CD4-positive, alpha-beta T cell (primary cell): ENCODE data around the gene IRF7. TPM values are rescaled to one million over a fixed set of nuclear protein-coding genes. Genes with fewer than 3 reads are reported as not detected.

Experiments used
- ATAC-seq: fragments of 200-7000 bp; cut with Tn5 transposase; one replicate; pipeline ENCODE4 v1.10.0; 2022; ENCODE audit warnings: mild to moderate bottlenecking; ENCODE audit not compliant: poor library complexity
- CTCF ChIA-PET: fragments of 350-600 bp; sonication (Branson Sonifier 250); formaldehyde crosslinking; loops from one replicate; lab custom pipeline; 2021; ENCODE audit warnings: antibody characterized with exemption, inconsistent platforms; lab: Charles Lee
- POLR2A ChIA-PET: fragments of 350-600 bp; sonication (Branson Sonifier 250); formaldehyde crosslinking; loops from one replicate; lab custom pipeline; 2021; ENCODE audit warnings: antibody characterized with exemption, inconsistent platforms; lab: Charles Lee
- DNase-seq, 14 experiments: peaks; one replicate each; pipeline ENCODE4 v3.0.0-alpha.2; 2013 to 2020; ENCODE audit warnings: mixed read lengths in 2 of 14
- H3K27ac ChIP-seq, 2 donors: one replicate each; pipeline versions ENCODE4 v1.5.1 to v1.7.0; 2013; ENCODE audit warnings: low read length in 2 of 2, low read depth in 1 of 2, mild to moderate bottlenecking in 1 of 2
- H3K27me3 ChIP-seq, 2 experiments: 1 replicate in 1 of 2; 2 replicates in 1 of 2; pipeline versions ENCODE4 v1.6.1 to v1.7.0; 2013; ENCODE audit warnings: low read length in 2 of 2, control low read depth in 1 of 2, mild to moderate bottlenecking in 1 of 2, moderate library complexity in 1 of 2; ENCODE audit not compliant: insufficient read depth in 2 of 2, control insufficient read depth in 1 of 2
- H3K36me3 ChIP-seq: one replicate; pipeline ENCODE4 v1.6.1; 2013; ENCODE audit warnings: low read length, control low read depth; ENCODE audit not compliant: insufficient read depth
- H3K4me1 ChIP-seq: one replicate; pipeline ENCODE4 v1.6.1; 2013; ENCODE audit warnings: low read length, control low read depth; ENCODE audit not compliant: insufficient read depth
- H3K4me3 ChIP-seq: one replicate; pipeline ENCODE4 v1.5.1; 2013; ENCODE audit warnings: mild to moderate bottlenecking, low read length, moderate library complexity
- H3K9me3 ChIP-seq, 2 experiments: 1 replicate in 1 of 2; 2 replicates in 1 of 2; pipeline versions ENCODE4 v1.6.1 to v1.7.0; 2013; ENCODE audit warnings: low read length in 2 of 2, mild to moderate bottlenecking in 2 of 2, control low read depth in 1 of 2, moderate library complexity in 1 of 2; ENCODE audit not compliant: control insufficient read depth in 1 of 2, insufficient read depth in 1 of 2
- H3K27ac Mint-ChIP-seq: one replicate; pipeline ENCODE4 v1.8.0; 2020; ENCODE audit warnings: mixed read lengths
- H3K27me3 Mint-ChIP-seq: one replicate; pipeline ENCODE4 v1.8.0; 2021; ENCODE audit warnings: mixed read lengths
- H3K36me3 Mint-ChIP-seq: one replicate; pipeline ENCODE4 v1.8.0; 2021; ENCODE audit warnings: low read depth, mixed read lengths
- H3K4me1 Mint-ChIP-seq: one replicate; pipeline ENCODE4 v1.8.0; 2021; ENCODE audit warnings: low read depth, mixed read lengths
- H3K4me3 Mint-ChIP-seq: one replicate; pipeline ENCODE4 v1.8.0; 2020; ENCODE audit warnings: mild to moderate bottlenecking, mixed read lengths
- H3K9me3 Mint-ChIP-seq: one replicate; pipeline ENCODE4 v1.8.0; 2020; ENCODE audit warnings: mixed read lengths
- intact Hi-C, 2 experiments: fragments of 100-400 bp; cut with DNase I in 1 of 2; cut with micrococcal nuclease in 1 of 2; formaldehyde crosslinking; loops; one replicate each; pipeline versions ENCODE4 v1.15.1 to v1.9.0; 2023 to 2025; cut with DNase I, micrococcal nuclease
- total RNA-seq, 174 experiments: library from RNA in 2 of 174; stranded (reverse) in 2 of 174; gene quantifications; one replicate each; pipeline ENCODE4 v1.2.3 and lab custom pipeline; 2021 to 2026
- TF ChIP-seq, protein P1 (sequence below): fragments of 200-600 bp; IDR thresholded peaks from one replicate; pipeline ENCODE4 v1.8.0; 2022; ENCODE audit warnings: antibody characterized with exemption, mild to moderate bottlenecking

Gene IRF7
- total RNA-seq, 2 experiments from 2014 or later, result 36.5 to 37.7 TPM

DNA sequence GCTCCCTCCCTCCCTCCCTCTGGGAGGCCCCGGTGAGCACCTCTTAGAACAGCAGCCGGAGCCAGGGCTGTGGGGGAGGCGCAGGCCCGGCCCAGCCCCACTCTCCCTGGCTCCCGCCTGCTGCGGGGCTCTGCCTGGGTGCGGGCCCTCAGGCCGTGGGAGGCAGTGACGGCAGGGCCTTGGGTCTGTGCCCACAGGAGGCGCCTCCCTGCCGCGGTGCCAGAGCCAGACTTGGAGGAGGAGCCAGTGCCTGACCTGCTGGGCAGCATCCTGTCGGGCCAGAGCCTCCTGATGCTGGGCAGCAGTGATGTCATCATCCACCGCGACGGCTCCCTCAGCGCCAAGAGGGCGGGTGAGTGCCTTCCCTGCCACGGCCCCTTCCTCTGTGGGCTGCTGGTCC is 9.5 kb downstream of the IRF7 start:
- Histone ChIP-seq H3K27ac (no peak overlapping the region), H3K36me3 (peaks cover 93% of the 10 kb centered on the region), H3K9me3 (no peaks in the 10 kb centered on the region), H3K4me3 (no peak overlapping the region), H3K4me1 (no peaks in the 10 kb centered on the region), H3K27me3 (no peaks in the 10 kb centered on the region)
- no peaks in the 10 kb centered on the region for H3K4me1 Mint-ChIP-seq
- intact Hi-C loops, result no loop called here
- ChIA-PET POLR2A (interaction anchor here (0.6 kb wide), 1 partner anchor 1792 kb away, joined by 3 read pairs; no protein-coding TSS in a partner anchor), CTCF (no interaction called here)
- no peak overlapping the region for H3K27ac Mint-ChIP-seq
- no peak for ATAC-seq
- H3K9me3 Mint-ChIP-seq, result no peaks in the 10 kb centered on the region
- H3K36me3 Mint-ChIP-seq, result peaks cover 58% of the 10 kb centered on the region
- no peak for DNase-seq
- TF ChIP-seq, protein P1, sequence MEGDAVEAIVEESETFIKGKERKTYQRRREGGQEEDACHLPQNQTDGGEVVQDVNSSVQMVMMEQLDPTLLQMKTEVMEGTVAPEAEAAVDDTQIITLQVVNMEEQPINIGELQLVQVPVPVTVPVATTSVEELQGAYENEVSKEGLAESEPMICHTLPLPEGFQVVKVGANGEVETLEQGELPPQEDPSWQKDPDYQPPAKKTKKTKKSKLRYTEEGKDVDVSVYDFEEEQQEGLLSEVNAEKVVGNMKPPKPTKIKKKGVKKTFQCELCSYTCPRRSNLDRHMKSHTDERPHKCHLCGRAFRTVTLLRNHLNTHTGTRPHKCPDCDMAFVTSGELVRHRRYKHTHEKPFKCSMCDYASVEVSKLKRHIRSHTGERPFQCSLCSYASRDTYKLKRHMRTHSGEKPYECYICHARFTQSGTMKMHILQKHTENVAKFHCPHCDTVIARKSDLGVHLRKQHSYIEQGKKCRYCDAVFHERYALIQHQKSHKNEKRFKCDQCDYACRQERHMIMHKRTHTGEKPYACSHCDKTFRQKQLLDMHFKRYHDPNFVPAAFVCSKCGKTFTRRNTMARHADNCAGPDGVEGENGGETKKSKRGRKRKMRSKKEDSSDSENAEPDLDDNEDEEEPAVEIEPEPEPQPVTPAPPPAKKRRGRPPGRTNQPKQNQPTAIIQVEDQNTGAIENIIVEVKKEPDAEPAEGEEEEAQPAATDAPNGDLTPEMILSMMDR, result no peak
- no peak overlapping the region for H3K4me3 Mint-ChIP-seq
- no peaks in the 10 kb centered on the region for H3K27me3 Mint-ChIP-seq

DNA sequence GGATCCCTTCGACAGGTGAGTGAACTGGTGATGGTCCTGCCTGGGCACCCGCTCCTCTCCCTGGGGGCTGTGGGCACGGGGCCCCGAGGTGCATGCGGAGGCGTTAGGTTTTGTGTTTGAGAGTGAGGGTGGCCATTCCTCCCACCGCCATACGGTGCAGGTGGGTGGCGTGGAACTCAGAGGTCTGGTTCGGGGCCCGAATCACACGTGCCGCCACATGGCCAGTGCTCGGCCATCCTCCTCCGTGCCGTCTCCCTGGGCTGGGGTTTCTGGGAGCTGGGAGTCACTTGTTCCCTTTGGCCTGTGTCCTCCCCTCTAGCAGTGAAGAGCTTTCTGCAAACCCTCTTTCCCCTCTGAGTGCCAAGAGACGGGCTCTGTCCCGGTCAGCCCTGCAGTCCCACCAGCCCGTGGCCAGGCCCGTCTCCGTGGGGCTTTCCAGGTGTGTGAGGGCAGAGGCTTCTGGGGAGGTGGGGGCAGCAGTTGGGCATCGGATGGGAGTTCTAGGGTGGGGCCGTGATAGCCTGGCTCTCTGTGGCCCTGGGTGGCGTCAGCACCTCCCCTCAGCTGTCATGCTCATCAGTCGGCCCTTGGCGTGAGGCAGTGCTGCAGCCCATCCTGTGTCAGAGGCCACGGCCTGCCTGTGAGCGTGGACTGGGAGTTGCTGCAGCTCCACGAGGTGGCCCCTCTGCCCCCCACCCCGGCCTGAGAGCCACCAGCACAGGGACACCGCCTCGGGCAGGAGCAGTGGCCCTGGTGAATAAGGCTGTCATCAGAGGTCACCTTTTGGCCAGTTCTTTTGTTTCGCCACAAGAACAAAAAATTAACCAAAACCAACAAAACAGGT is 10.2 kb downstream of the IRF7 start:
- Mint-ChIP-seq H3K27ac (no peak overlapping the region), H3K27me3 (no peaks in the 10 kb centered on the region), H3K4me1 (no peaks in the 10 kb centered on the region), H3K36me3 (peaks cover 53% of the 10 kb centered on the region), H3K9me3 (no peaks in the 10 kb centered on the region), H3K4me3 (no peak overlapping the region)
- CTCF ChIA-PET, result no interaction called here
- TF ChIP-seq, protein P1, result no peak
- POLR2A ChIA-PET, result no interaction called here
- H3K4me1 ChIP-seq, result no peaks in the 10 kb centered on the region
- H3K36me3 ChIP-seq, result peaks cover 89% of the 10 kb centered on the region
- DNase-seq (no peak), ATAC-seq (no peak)
- no peak overlapping the region for H3K27ac ChIP-seq
- H3K27me3 ChIP-seq, result no peaks in the 10 kb centered on the region
- H3K9me3 ChIP-seq, result no peaks in the 10 kb centered on the region
- intact Hi-C loops, result no loop called here
- no peak overlapping the region for H3K4me3 ChIP-seq

DNA sequence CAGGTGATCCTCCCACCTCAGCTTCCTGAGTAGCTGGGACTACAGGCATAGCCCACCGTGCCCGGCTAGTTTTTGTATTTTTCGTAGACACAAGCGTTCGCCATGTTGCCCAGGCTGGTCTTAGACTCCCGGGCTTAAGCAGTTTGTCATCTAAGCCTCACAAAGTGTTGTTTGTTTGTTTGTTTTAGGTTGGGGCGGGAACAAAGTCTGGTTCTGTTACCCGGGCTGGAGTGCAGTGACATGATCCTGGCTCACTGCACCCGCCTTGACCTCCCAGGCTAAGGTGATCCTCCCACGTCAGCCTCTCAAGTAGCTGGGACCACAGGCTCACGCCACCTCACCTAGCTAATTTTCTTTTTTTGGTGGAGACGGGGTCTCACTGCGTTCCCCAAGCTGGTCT is 12.6 kb downstream of the IRF7 start:
- Mint-ChIP-seq H3K4me3 (no peak overlapping the region), H3K27ac (no peak overlapping the region), H3K9me3 (no peaks in the 10 kb centered on the region), H3K36me3 (peaks cover 64% of the 10 kb centered on the region), H3K4me1 (no peaks in the 10 kb centered on the region), H3K27me3 (no peaks in the 10 kb centered on the region)
- no peak overlapping the region for H3K27ac ChIP-seq
- CTCF ChIA-PET, result no interaction called here
- intact Hi-C loops, result no loop called here
- TF ChIP-seq, protein P1, result no peak
- H3K9me3 ChIP-seq, result no peaks in the 10 kb centered on the region
- H3K27me3 ChIP-seq, result no peaks in the 10 kb centered on the region
- peaks cover 85% of the 10 kb centered on the region for H3K36me3 ChIP-seq
- H3K4me3 ChIP-seq, result no peak overlapping the region
- H3K4me1 ChIP-seq, result no peaks in the 10 kb centered on the region
- DNase-seq (no peak), ATAC-seq (no peak)
- POLR2A ChIA-PET, result no interaction called here
